ENCODE data around the gene ILF3. TPM values are rescaled to one million over a fixed set of nuclear protein-coding genes. Genes with fewer than 3 reads are reported as not detected.

Gene ILF3
- total and polyA plus RNA-seq, 2 experiments from 2014 or later: 573 to 616 TPM

DNA sequence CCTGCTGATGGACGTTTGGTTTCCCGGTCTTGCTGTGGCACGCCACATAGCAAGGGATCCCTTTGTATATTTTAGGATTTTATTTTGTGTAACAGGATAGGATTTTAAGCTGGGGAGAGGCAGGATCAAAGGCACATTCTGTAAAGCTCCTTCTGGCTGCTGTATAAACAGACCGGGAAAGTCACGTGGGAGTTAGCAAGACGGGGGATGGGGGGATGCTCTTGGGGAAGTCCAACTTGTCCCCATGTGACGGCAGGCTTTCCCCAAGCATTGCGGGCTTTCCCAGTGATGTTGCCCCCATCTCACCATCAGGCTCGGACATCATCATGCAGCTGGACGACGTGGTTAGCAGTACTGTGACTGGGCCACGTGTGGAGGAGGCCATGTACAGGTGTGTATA, 52.8 kb downstream of the ILF3 start:
- Histone ChIP-seq H3K9me2 (ENCODE audit: insufficient read depth) (no peaks in the 10 kb centered on the region), H3K79me2 (replicated peaks; ENCODE audit: insufficient read depth) (0 out of 2 replicates have a peak, but pooled peaks cover 4% of the 10 kb centered on the region), H2AFZ (no peak overlapping the region), H3F3A (replicated peaks; ENCODE audit: low read depth) (peaks cover 8% of the 10 kb centered on the region), H3K4me2 (no peak overlapping the region), H3K4me3 (no peak overlapping the region), H3K27ac (ENCODE audit: low read depth) (no peak overlapping the region), H3K4me1 (ENCODE audit: insufficient read depth) (no peaks in the 10 kb centered on the region), H3K36me3 (ENCODE audit: insufficient read depth) (no peaks in the 10 kb centered on the region), H4K20me1 (replicated peaks; ENCODE audit: insufficient read depth) (no peaks in the 10 kb centered on the region), H3K27me3 (ENCODE audit: insufficient read depth) (no peaks in the 10 kb centered on the region)
- Mint-ChIP-seq H3K27ac (no peak overlapping the region), H3K36me3 (ENCODE audit: low read depth) (peaks cover 15% of the 10 kb centered on the region; the same call in 2 of the 3 replicates), H3K27me3 (ENCODE audit: insufficient read depth, low read depth, poor library complexity) (peaks cover 9% of the 10 kb centered on the region), H3K4me1 (peaks cover 6% of the 10 kb centered on the region), H3K9me3 (no peaks in the 10 kb centered on the region), H3K4me3 (no peak overlapping the region; the same call in 2 of the 3 replicates)
- TF ChIP-seq CREB1 (CRISPR knock-in tag; IDR thresholded peaks at IDR 0.05; ENCODE audit: low read depth): no peak
- no peak for TF ChIP-seq EZH2phosphoT487 (IDR thresholded peaks at IDR 0.05; ENCODE audit: unreplicated experiment)
- no peak for TF ChIP-seq NANOG (IDR thresholded peaks at IDR 0.05; ENCODE audit: borderline replicate concordance)
- no peak for TF ChIP-seq CTCF (conservative IDR thresholded peaks at IDR 0.05; ENCODE audit: low read depth in 2 of 2)
- no peak for TF ChIP-seq POLR2AphosphoS5 (IDR thresholded peaks at IDR 0.05; ENCODE audit: low read depth)
- no peak for DNase-seq (ENCODE audit: low spot score)
- ATAC-seq: no peak

DNA sequence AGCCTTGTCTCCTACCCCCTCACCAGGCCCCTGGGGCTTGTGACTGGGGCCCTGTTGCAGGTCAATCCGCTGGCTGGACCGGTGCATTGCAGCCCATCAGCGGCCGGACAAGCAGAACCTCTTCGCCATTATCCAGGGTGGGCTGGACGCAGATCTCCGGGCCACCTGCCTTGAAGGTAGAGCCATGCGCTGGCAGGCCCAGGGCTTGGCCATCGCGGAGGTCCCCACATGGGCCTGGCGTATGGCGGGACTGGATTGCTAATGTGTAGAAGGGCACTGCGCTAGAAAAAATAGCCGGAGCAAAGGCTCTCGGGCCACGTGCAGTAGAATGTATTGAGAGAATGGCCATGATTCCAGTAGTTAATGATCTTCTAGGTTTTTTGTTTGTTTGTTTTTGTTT, 53.3 kb downstream of the ILF3 start:
- Histone ChIP-seq H3K36me3 (ENCODE audit: insufficient read depth) (no peaks in the 10 kb centered on the region), H3K4me1 (ENCODE audit: insufficient read depth) (no peaks in the 10 kb centered on the region), H3K27ac (ENCODE audit: low read depth) (no peak overlapping the region), H4K20me1 (replicated peaks; ENCODE audit: insufficient read depth) (no peaks in the 10 kb centered on the region), H2AFZ (no peak overlapping the region), H3K4me2 (no peak overlapping the region), H3F3A (replicated peaks; ENCODE audit: low read depth) (0 out of 2 replicates have a peak, but pooled peaks cover 4% of the 10 kb centered on the region), H3K4me3 (no peak overlapping the region), H3K9me2 (ENCODE audit: insufficient read depth) (no peaks in the 10 kb centered on the region), H3K79me2 (replicated peaks; ENCODE audit: insufficient read depth) (0 out of 2 replicates have a peak, but pooled peaks cover 3% of the 10 kb centered on the region), H3K27me3 (ENCODE audit: insufficient read depth) (no peaks in the 10 kb centered on the region)
- Mint-ChIP-seq H3K27me3 (ENCODE audit: insufficient read depth, low read depth, poor library complexity) (peaks cover 9% of the 10 kb centered on the region), H3K4me3 (no peak overlapping the region), H3K27ac (no peak overlapping the region), H3K9me3 (no peaks in the 10 kb centered on the region), H3K4me1 (peaks cover 5% of the 10 kb centered on the region; the same call in 2 of the 3 replicates), H3K36me3 (ENCODE audit: low read depth) (peaks cover 11% of the 10 kb centered on the region; the same call in 2 of the 3 replicates)
- ATAC-seq (no peak), DNase-seq (ENCODE audit: low spot score) (no peak)
- TF ChIP-seq, protein P1, sequence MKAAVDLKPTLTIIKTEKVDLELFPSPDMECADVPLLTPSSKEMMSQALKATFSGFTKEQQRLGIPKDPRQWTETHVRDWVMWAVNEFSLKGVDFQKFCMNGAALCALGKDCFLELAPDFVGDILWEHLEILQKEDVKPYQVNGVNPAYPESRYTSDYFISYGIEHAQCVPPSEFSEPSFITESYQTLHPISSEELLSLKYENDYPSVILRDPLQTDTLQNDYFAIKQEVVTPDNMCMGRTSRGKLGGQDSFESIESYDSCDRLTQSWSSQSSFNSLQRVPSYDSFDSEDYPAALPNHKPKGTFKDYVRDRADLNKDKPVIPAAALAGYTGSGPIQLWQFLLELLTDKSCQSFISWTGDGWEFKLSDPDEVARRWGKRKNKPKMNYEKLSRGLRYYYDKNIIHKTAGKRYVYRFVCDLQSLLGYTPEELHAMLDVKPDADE (IDR thresholded peaks at IDR 0.05): no peak
- no peak for TF ChIP-seq CREB1 (CRISPR knock-in tag; IDR thresholded peaks at IDR 0.05; ENCODE audit: low read depth)
- TF ChIP-seq CTCF (conservative IDR thresholded peaks at IDR 0.05; ENCODE audit: low read depth in 2 of 2): no peak
- TF ChIP-seq JUNB (IDR thresholded peaks at IDR 0.05; ENCODE audit: unreplicated experiment): no peak
- no peak for TF ChIP-seq EZH2phosphoT487 (IDR thresholded peaks at IDR 0.05; ENCODE audit: unreplicated experiment)
- TF ChIP-seq NANOG (IDR thresholded peaks at IDR 0.05; ENCODE audit: borderline replicate concordance): no peak
- TF ChIP-seq, protein P2, sequence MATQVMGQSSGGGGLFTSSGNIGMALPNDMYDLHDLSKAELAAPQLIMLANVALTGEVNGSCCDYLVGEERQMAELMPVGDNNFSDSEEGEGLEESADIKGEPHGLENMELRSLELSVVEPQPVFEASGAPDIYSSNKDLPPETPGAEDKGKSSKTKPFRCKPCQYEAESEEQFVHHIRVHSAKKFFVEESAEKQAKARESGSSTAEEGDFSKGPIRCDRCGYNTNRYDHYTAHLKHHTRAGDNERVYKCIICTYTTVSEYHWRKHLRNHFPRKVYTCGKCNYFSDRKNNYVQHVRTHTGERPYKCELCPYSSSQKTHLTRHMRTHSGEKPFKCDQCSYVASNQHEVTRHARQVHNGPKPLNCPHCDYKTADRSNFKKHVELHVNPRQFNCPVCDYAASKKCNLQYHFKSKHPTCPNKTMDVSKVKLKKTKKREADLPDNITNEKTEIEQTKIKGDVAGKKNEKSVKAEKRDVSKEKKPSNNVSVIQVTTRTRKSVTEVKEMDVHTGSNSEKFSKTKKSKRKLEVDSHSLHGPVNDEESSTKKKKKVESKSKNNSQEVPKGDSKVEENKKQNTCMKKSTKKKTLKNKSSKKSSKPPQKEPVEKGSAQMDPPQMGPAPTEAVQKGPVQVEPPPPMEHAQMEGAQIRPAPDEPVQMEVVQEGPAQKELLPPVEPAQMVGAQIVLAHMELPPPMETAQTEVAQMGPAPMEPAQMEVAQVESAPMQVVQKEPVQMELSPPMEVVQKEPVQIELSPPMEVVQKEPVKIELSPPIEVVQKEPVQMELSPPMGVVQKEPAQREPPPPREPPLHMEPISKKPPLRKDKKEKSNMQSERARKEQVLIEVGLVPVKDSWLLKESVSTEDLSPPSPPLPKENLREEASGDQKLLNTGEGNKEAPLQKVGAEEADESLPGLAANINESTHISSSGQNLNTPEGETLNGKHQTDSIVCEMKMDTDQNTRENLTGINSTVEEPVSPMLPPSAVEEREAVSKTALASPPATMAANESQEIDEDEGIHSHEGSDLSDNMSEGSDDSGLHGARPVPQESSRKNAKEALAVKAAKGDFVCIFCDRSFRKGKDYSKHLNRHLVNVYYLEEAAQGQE (IDR thresholded peaks at IDR 0.05; ENCODE audit: unreplicated experiment): no peak
- TF ChIP-seq POLR2AphosphoS5 (IDR thresholded peaks at IDR 0.05; ENCODE audit: low read depth): no peak
- no peak for TF ChIP-seq STAT1 (IDR thresholded peaks at IDR 0.05; ENCODE audit: unreplicated experiment)
